GM12865 (cell line): Measurements from ENCODE around the gene MBD3L5.
"Not testable (repeated sequence)": the region's sequence is repeated elsewhere in the genome, so short reads cannot be mapped to it uniquely, and the experiment has no call there.

Source experiments
- DNase-seq: peaks from one replicate; pipeline ENCODE4 v3.0.0; 2010; ENCODE audit warnings: low read depth
- H3K4me3 ChIP-seq: 2 replicates; pipeline ENCODE4 v1.5.1; 2011; ENCODE audit warnings: mild to moderate bottlenecking, low read depth, low read length, control low read depth
- CTCF ChIP-seq: IDR thresholded peaks from 2 replicates; pipeline ENCODE4 v1.5.1; 2011; ENCODE audit warnings: low read length, control low read depth, low read depth, inconsistent platforms; ENCODE audit not compliant: insufficient read depth; ENCODE audit errors: missing control alignments

Gene MBD3L5

GRCh38 chr19:7030278-7030677 is at the start of gene MBD3L5:
TSS of gene MBD3L5 (plus strand) at chr19:7030578. CDS start at chr19:7030612, 34 bp downstream.
- not testable (repeated sequence) for DNase-seq, H3K4me3 ChIP-seq

- DNase-seq: no peak
- no peak for TF ChIP-seq CTCF
- H3K4me3 ChIP-seq: no peak overlapping the region
These were observed 46.9 kb upstream of the MBD3L5 start for GRCh38 chr19:6983448-6983847.

- peak; percentile 20 for DNase-seq
- H3K4me3 ChIP-seq: no peak overlapping the region
- no peak for TF ChIP-seq CTCF
These were observed 42.5 kb upstream of the MBD3L5 start for GRCh38 chr19:6987850-6988249.

- TF ChIP-seq CTCF: no peak
- no peak overlapping the region for H3K4me3 ChIP-seq
- peak; percentile 3 for DNase-seq
These were observed 42.1 kb upstream of the MBD3L5 start for GRCh38 chr19:6988257-6988656.

- no peak for TF ChIP-seq CTCF
- no peak overlapping the region for H3K4me3 ChIP-seq
- DNase-seq: no peak
These were observed 35.3 kb upstream of the MBD3L5 start for GRCh38 chr19:6995054-6995453.

GRCh38 chr19:6996810-6997209 is 33.6 kb upstream of the MBD3L5 start:
- no peak overlapping the region for H3K4me3 ChIP-seq
- no peak for TF ChIP-seq CTCF
- no peak for DNase-seq

- no peak for TF ChIP-seq CTCF
- DNase-seq: no peak
- H3K4me3 ChIP-seq: no peak overlapping the region
These were observed 32.5 kb upstream of the MBD3L5 start for GRCh38 chr19:6997679-6998445.
